HEK293T (cell line): Measurements from ENCODE around the gene CAB39L.

Experiments used
- CTCF ChIA-PET: fragments of 350-600 bp; formaldehyde crosslinking; extraction: SDS; loops from one replicate; lab custom pipeline; 2021; ENCODE audit warnings: antibody characterized with exemption, inconsistent platforms; lab: Yijun Ruan, JAX
- POLR2A ChIA-PET: fragments of 350-600 bp; formaldehyde crosslinking; extraction: SDS; loops from one replicate; lab custom pipeline; 2020; ENCODE audit warnings: antibody characterized with exemption, inconsistent platforms; lab: Yijun Ruan, JAX
- DNase-seq: peaks from one replicate; pipeline ENCODE4 v3.0.0; 2012; ENCODE audit warnings: mixed read lengths; ENCODE audit errors: extremely low spot score
- ARNT ChIP-seq: fragments of 450-650 bp; IDR thresholded peaks from 2 replicates; pipeline ENCODE4 v1.6.1; 2017; ENCODE audit warnings: mild to moderate bottlenecking
- BHLHE40 ChIP-seq: fragments of 450-650 bp; IDR thresholded peaks from 2 replicates; pipeline ENCODE4 v1.6.1; 2016; ENCODE audit warnings: mild to moderate bottlenecking, moderate library complexity, borderline replicate concordance
- CTBP1 ChIP-seq: fragments of 450-650 bp; IDR thresholded peaks from 2 replicates; pipeline ENCODE4 v1.6.1; 2016; ENCODE audit warnings: borderline replicate concordance
- ELF4 ChIP-seq: fragments of 450-650 bp; IDR thresholded peaks from 2 replicates; pipeline ENCODE4 v1.6.1; 2017; ENCODE audit warnings: antibody characterized with exemption
- FOXA1 ChIP-seq: fragments of 450-650 bp; IDR thresholded peaks from 2 replicates; pipeline ENCODE4 v1.6.1; 2016; ENCODE audit warnings: mild to moderate bottlenecking
- FOXK2 ChIP-seq: fragments of 450-650 bp; IDR thresholded peaks from 2 replicates; pipeline ENCODE4 v1.6.1; 2016; ENCODE audit warnings: mild to moderate bottlenecking
- FOXM1 ChIP-seq: fragments of 450-650 bp; IDR thresholded peaks from 2 replicates; pipeline ENCODE4 v1.6.1; 2017; ENCODE audit warnings: mild to moderate bottlenecking, borderline replicate concordance
- HDGF ChIP-seq: fragments of 450-650 bp; IDR thresholded peaks from 2 replicates; pipeline ENCODE4 v1.6.1; 2017; ENCODE audit warnings: antibody characterized with exemption, borderline replicate concordance
- L3MBTL2 ChIP-seq: fragments of 450-650 bp; conservative IDR thresholded peaks from 2 replicates; pipeline ENCODE4 v1.6.1; 2016; ENCODE audit warnings: mild to moderate bottlenecking
- LEF1 ChIP-seq: fragments of 450-650 bp; IDR thresholded peaks from 2 replicates; pipeline ENCODE4 v1.6.1; 2017; ENCODE audit warnings: mild to moderate bottlenecking, borderline replicate concordance
- NFRKB ChIP-seq: fragments of 450-650 bp; IDR thresholded peaks from 2 replicates; pipeline ENCODE4 v1.6.1; 2016; ENCODE audit warnings: mild to moderate bottlenecking, moderate library complexity
- PKNOX1 ChIP-seq: fragments of 450-650 bp; IDR thresholded peaks from 2 replicates; pipeline ENCODE4 v1.6.1; 2016
- SP1 ChIP-seq: fragments of 450-650 bp; IDR thresholded peaks from 2 replicates; pipeline ENCODE4 v1.6.1; 2017
- SUZ12 ChIP-seq: fragments of 450-650 bp; IDR thresholded peaks from 2 replicates; pipeline ENCODE4 v1.6.1; 2016; ENCODE audit warnings: mild to moderate bottlenecking
- TARDBP ChIP-seq: fragments of 450-650 bp; IDR thresholded peaks from 2 replicates; pipeline ENCODE4 v1.6.1; 2016
- ZNF384 ChIP-seq: fragments of 450-650 bp; IDR thresholded peaks from 2 replicates; pipeline ENCODE4 v1.6.1; 2016

The CAB39L gene

DNA sequence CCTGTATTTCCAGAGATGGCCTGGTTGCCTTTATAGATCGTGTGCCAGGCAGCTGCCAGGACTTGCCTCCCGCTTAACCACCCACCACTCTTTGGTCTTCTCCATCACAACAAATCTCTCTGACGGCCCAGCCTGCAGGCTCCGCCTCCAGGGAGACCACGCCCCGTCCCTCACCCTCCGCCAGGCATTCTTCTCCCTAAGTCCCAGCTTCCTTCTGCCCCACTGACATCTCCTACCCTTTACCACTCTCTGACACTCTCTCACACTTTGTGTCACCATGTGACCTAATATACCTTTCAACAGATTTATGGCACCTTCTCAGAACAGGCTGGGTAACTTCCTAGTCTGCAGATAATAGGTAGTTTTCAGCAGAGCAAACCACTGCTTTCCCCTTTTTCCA is 95.1 kb downstream of the CAB39L start:
- TF ChIP-seq FOXM1 = no peak
- no peak for TF ChIP-seq NFRKB
- TF ChIP-seq LEF1 = no peak
- TF ChIP-seq ELF4 = no peak
- no peak for TF ChIP-seq L3MBTL2
- TF ChIP-seq ARNT = no peak
- no peak for TF ChIP-seq SUZ12
- TF ChIP-seq SP1 = no peak
- no peak for TF ChIP-seq ZNF384
- no peak for TF ChIP-seq CTBP1
- no peak for TF ChIP-seq TARDBP
- no peak for TF ChIP-seq HDGF
- TF ChIP-seq FOXK2 = no peak
- no peak for TF ChIP-seq PKNOX1
- no peak for TF ChIP-seq BHLHE40
- CTCF ChIA-PET = no interaction called here
- POLR2A ChIA-PET = no interaction called here
- no peak for DNase-seq

DNA sequence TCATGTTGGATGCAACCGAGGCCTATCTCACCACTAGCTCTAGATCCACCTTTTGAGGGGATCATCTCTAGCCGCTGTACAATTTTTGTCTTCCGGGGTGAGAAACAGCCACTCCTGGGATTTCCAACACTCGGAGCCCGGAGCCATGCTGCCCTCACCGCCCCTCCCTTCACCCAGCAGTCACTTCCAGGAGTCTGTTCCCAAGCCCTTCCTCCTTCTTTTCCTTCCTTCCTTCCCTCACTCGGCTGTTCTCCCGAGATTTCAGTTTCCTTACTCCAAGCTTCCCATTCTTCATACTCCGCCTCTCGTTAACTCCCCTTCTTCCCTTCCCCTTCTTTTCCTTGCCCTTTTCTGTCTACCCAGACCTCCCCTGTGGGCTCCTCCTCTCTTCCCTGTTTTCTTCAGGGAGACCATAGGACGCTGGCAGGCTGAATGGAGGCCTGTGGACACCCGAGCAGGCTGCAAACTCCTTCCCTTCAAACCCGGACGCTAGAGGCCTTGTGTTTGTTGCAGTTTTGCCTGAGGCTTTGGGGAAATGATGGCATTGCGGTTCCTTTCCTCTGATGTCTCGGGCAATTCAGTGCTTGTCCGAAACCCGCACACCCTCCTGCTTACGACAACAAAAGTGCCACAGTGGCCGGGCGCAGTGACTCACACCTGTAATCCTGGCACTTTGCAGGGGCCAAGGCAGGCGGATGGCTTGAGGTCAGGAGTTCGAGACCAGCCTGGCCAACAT is 96.0 kb downstream of the CAB39L start:
- CTCF ChIA-PET = no interaction called here
- DNase-seq = no peak
- POLR2A ChIA-PET = no interaction called here
- TF ChIP-seq ELF4 (no peak), SP1 (no peak), HDGF (no peak), L3MBTL2 (no peak), TARDBP (no peak), CTBP1 (no peak), NFRKB (no peak), BHLHE40 (no peak), PKNOX1 (no peak), ARNT (no peak), FOXA1 (no peak), FOXK2 (no peak), LEF1 (no peak), SUZ12 (no peak), FOXM1 (no peak), ZNF384 (no peak)

DNA sequence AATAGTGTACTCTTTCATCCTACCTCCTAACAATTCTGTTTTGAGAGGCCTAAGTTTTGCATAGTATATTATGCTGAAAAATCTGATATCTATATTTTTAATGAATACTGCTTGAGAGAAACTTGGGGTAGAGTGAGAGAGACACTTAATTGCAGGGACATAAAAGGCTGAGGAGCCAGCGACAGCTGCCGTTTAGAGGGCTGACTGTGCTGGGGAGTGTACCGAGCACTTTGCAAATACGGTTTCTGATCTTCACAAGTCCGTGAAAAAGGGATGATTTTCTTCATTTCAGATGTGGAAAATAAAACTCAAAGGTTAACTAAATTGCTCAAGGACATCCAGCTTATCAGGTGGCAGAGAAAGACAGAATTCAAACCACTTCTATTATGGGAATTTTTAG is 97.4 kb downstream of the CAB39L start:
- no peak for DNase-seq
- TF ChIP-seq NFRKB = no peak
- CTCF ChIA-PET = no interaction called here
- POLR2A ChIA-PET = no interaction called here

- TF ChIP-seq ARNT (no peak), FOXM1 (no peak), LEF1 (no peak), PKNOX1 (no peak), FOXA1 (no peak), TARDBP (no peak), SUZ12 (no peak), ZNF384 (no peak), HDGF (no peak), L3MBTL2 (no peak), NFRKB (no peak), CTBP1 (no peak), BHLHE40 (no peak)
- no peak for DNase-seq
- ChIA-PET CTCF (no interaction called here), POLR2A (no interaction called here)
Measured at GRCh38 chr13:49343731-49344130, 100.1 kb downstream of the CAB39L start.

DNA sequence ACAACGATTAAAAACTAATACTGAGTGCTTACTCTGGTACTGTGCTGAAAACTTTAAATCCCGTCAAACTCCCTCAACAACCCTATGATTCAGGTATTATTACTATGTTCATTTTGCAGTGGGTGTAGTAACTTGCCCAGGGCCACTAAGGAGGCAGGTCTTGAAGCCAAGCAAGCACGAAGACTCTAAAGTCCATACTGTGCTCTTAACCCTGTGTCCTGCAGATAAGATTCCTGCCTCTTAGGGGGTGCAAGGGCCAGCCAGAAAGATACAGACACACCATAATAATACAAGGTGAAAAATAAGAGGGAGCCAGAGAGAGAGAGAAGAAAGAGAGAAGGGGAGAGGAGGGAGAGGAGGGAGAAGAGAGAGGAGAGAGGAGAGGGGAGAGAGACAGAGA is 100.6 kb downstream of the CAB39L start:
- ChIA-PET POLR2A (no interaction called here), CTCF (no interaction called here)
- TF ChIP-seq TARDBP (no peak), ARNT (no peak), ZNF384 (no peak), CTBP1 (no peak), FOXA1 (no peak), SP1 (no peak), SUZ12 (no peak), BHLHE40 (no peak), ELF4 (no peak), FOXK2 (no peak), NFRKB (no peak), PKNOX1 (no peak), FOXM1 (no peak), LEF1 (no peak)
- DNase-seq = no peak

DNA sequence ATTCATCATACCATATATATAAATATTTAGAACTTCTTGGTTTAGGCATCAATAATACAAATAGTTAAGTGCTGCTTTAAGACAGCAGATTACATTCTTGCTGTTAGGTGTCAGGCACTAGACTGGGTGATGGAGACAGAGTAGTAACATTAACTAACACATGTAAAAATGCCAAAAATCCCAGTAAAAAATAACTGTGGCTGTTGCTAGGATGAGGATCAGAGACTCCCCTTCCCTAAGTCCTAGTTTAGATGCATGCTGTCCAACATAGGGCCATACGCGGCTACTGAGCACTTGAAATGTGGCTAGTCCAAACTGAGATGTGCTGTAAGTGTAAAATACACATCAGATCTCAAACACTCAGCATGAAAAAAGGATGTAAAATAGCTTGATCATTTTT is 101.4 kb downstream of the CAB39L start:
- ChIA-PET CTCF (no interaction called here), POLR2A (no interaction called here)
- TF ChIP-seq HDGF (no peak), LEF1 (no peak), ELF4 (no peak), FOXK2 (no peak), BHLHE40 (no peak), FOXA1 (no peak), L3MBTL2 (no peak), NFRKB (no peak), CTBP1 (no peak), ZNF384 (no peak), TARDBP (no peak), ARNT (no peak), PKNOX1 (no peak), SP1 (no peak), SUZ12 (no peak), FOXM1 (no peak)
- DNase-seq = no peak
